Liver (tissue), 3 donors: ENCODE data around the gene CDK10.

ENCODE experiments used
- FOXA1 ChIP-seq: IDR thresholded peaks from 2 replicates; pipeline ENCODE4 v1.6.1; 2016; ENCODE audit warnings: antibody characterized with exemption
- HNF4G ChIP-seq: IDR thresholded peaks from 2 replicates; pipeline ENCODE4 v1.6.1; 2016; ENCODE audit warnings: antibody characterized with exemption
- JUND ChIP-seq, 2 donors: IDR thresholded peaks; 2 replicates each; pipeline ENCODE4 v1.6.1; 2016; ENCODE audit warnings: antibody characterized with exemption in 2 of 2
- MAX ChIP-seq: IDR thresholded peaks from 2 replicates; pipeline ENCODE4 v1.6.1; 2016; ENCODE audit warnings: antibody characterized with exemption
- SP1 ChIP-seq: IDR thresholded peaks from 2 replicates; pipeline ENCODE4 v1.6.1; 2018; ENCODE audit warnings: antibody characterized with exemption, mild to moderate bottlenecking
- TAF1 ChIP-seq: conservative IDR thresholded peaks from 2 replicates; pipeline ENCODE4 v1.6.1; 2016; ENCODE audit warnings: antibody characterized with exemption, mild to moderate bottlenecking
- YY1 ChIP-seq: IDR thresholded peaks from 2 replicates; pipeline ENCODE4 v1.6.1; 2016; ENCODE audit warnings: antibody characterized with exemption, mild to moderate bottlenecking
- TF ChIP-seq, protein P1 (sequence below): fragments of 150-350 bp; IDR thresholded peaks from 2 replicates; pipeline ENCODE4 v1.5.1; 2017; ENCODE audit warnings: improper control_type of control experiment, low read depth, low read length; ENCODE audit not compliant: missing input control
- donor health status: healthy.
- donor health status: healthy.

DNA sequence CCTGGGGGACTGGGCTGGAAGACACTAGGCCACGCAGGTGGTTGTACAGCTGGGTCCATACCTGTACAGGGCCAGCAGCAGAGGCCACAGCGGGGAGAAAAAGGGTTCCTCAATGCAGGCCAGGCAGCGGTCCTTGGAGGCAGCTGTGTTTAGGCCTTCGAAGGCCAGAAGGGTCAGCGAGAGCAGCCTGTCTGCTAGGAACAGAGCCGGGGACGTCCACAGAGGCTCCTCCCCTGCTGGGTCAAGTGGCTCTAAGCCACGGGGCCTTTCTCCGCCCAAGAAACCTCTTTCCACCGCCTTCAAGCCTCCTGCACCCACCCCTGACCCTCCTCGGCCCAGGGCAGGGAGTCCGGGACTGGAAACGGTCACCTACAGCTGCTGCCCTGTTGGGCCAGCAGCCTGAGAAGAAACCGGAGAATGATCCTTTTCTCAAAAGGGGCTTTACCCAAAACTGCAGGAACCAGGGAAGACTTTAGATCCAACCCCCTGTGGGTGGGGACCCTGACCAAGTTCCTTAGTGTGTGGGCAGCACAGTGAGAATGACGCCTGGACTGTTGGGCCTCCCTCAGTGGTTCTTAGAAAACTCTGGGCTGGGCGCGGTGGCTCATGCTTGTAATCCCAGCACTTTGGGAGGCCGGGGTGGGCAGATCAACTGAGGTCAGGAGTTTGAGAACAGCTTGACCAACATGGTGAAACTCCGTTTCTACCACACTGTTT, 23.4 kb downstream of the CDK10 start:
- TF ChIP-seq, protein P1, sequence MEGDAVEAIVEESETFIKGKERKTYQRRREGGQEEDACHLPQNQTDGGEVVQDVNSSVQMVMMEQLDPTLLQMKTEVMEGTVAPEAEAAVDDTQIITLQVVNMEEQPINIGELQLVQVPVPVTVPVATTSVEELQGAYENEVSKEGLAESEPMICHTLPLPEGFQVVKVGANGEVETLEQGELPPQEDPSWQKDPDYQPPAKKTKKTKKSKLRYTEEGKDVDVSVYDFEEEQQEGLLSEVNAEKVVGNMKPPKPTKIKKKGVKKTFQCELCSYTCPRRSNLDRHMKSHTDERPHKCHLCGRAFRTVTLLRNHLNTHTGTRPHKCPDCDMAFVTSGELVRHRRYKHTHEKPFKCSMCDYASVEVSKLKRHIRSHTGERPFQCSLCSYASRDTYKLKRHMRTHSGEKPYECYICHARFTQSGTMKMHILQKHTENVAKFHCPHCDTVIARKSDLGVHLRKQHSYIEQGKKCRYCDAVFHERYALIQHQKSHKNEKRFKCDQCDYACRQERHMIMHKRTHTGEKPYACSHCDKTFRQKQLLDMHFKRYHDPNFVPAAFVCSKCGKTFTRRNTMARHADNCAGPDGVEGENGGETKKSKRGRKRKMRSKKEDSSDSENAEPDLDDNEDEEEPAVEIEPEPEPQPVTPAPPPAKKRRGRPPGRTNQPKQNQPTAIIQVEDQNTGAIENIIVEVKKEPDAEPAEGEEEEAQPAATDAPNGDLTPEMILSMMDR: no peak
- TF ChIP-seq FOXA1 (no peak), HNF4G (no peak), SP1 (no peak), YY1 (no peak), MAX (no peak), TAF1 (no peak), JUND (IDR thresholded peaks at IDR 0.05) (no peak)
